Measurements from ENCODE around the gene CYP24A1. TPM values are rescaled to one million over a fixed set of nuclear protein-coding genes. Genes with fewer than 3 reads are reported as not detected.

Gene CYP24A1
- polyA plus RNA-seq, 1 donor from 2014 or later, result 0.12 TPM

- no peaks in the 10 kb centered on the region for H4K20me1 ChIP-seq (ENCODE audit: insufficient read depth)
- H2AFZ ChIP-seq (ENCODE audit: low read depth, low read length), result no peak overlapping the region
Measured at GRCh38 chr20:54155736-54156317, 18.0 kb downstream of the CYP24A1 start.

GRCh38 chr20:54154439-54154838 is 19.3 kb downstream of the CYP24A1 start:
- H3K27me3 ChIP-seq (ENCODE audit: insufficient read depth, low read depth, low read length), result no peaks in the 10 kb centered on the region
- H3K9ac ChIP-seq (ENCODE audit: low read length), result no peak overlapping the region
- H3K9me3 ChIP-seq (ENCODE audit: low read length), result no peaks in the 10 kb centered on the region
- no peak overlapping the region for H3K4me3 ChIP-seq (ENCODE audit: low read length)
- H3F3A ChIP-seq (ENCODE audit: insufficient read depth, low read length, poor library complexity, severe bottlenecking), result no peaks in the 10 kb centered on the region
- H3K27ac ChIP-seq (ENCODE audit: low read length), result no peak overlapping the region
- no peak overlapping the region for H3K4me2 ChIP-seq (ENCODE audit: low read length)
- no peaks in the 10 kb centered on the region for H3K9me2 ChIP-seq (ENCODE audit: insufficient read depth, low read length)
- no peaks in the 10 kb centered on the region for H3K79me2 ChIP-seq (replicated peaks; ENCODE audit: insufficient read depth, low read length)
- no peak overlapping the region for H2AFZ ChIP-seq (ENCODE audit: low read depth, low read length)
- no peaks in the 10 kb centered on the region for H3K36me3 ChIP-seq (ENCODE audit: insufficient read depth, low read length)
- H4K20me1 ChIP-seq (ENCODE audit: insufficient read depth), result no peaks in the 10 kb centered on the region
- TF ChIP-seq EP300 (conservative IDR thresholded peaks at IDR 0.05; ENCODE audit: poor library complexity, severe bottlenecking) (no peak), TAF1 (IDR thresholded peaks at IDR 0.05; ENCODE audit: low read depth) (no peak), POLR2AphosphoS5 (IDR thresholded peaks at IDR 0.05) (no peak), CTCF (IDR thresholded peaks at IDR 0.05; ENCODE audit: poor library complexity, severe bottlenecking) (no peak), RAD21 (conservative IDR thresholded peaks at IDR 0.05) (no peak), REST (IDR thresholded peaks at IDR 0.05; ENCODE audit: borderline replicate concordance) (no peak)

More at GRCh38 chr20:54155736-54156317, 18.0 kb downstream of the CYP24A1 start:
- H3K9ac ChIP-seq (ENCODE audit: low read length), result no peak overlapping the region
- H3K9me3 ChIP-seq (ENCODE audit: low read length), result no peaks in the 10 kb centered on the region
- H3K79me2 ChIP-seq (replicated peaks; ENCODE audit: insufficient read depth, low read length), result no peaks in the 10 kb centered on the region
- no peaks in the 10 kb centered on the region for H3K36me3 ChIP-seq (ENCODE audit: insufficient read depth, low read length)
- no peak for TF ChIP-seq MXI1 (conservative IDR thresholded peaks at IDR 0.05; ENCODE audit: poor library complexity, severe bottlenecking)
- TF ChIP-seq CTCF (IDR thresholded peaks at IDR 0.05; ENCODE audit: poor library complexity, severe bottlenecking), result no peak
- TF ChIP-seq EZH2 (IDR thresholded peaks at IDR 0.05; ENCODE audit: borderline replicate concordance, insufficient read depth, low read length, poor library complexity, severe bottlenecking), result no peak
- no peak for TF ChIP-seq SMC3 (conservative IDR thresholded peaks at IDR 0.05; ENCODE audit: poor library complexity)
- TF ChIP-seq REST (IDR thresholded peaks at IDR 0.05; ENCODE audit: borderline replicate concordance), result no peak
- no peak for TF ChIP-seq RAD21 (conservative IDR thresholded peaks at IDR 0.05)
- TF ChIP-seq TAF1 (IDR thresholded peaks at IDR 0.05; ENCODE audit: low read depth), result no peak
- TF ChIP-seq POLR2AphosphoS5 (IDR thresholded peaks at IDR 0.05), result no peak
- TF ChIP-seq EP300 (conservative IDR thresholded peaks at IDR 0.05; ENCODE audit: poor library complexity, severe bottlenecking), result no peak
- no peaks in the 10 kb centered on the region for H3K27me3 ChIP-seq (ENCODE audit: insufficient read depth, low read depth, low read length)
- no peak overlapping the region for H3K4me2 ChIP-seq (ENCODE audit: low read length)
- no peak overlapping the region for H3K27ac ChIP-seq (ENCODE audit: low read length)
- H3K9me2 ChIP-seq (ENCODE audit: insufficient read depth, low read length), result no peaks in the 10 kb centered on the region
- no peaks in the 10 kb centered on the region for H3F3A ChIP-seq (ENCODE audit: insufficient read depth, low read length, poor library complexity, severe bottlenecking)
- H3K4me3 ChIP-seq (ENCODE audit: low read length), result no peak overlapping the region
